ENCODE measurements around the gene MRPL50. TPM values are rescaled to one million over a fixed set of nuclear protein-coding genes. Genes with fewer than 3 reads are reported as not detected.

MRPL50 gene
- total RNA-seq, 1 experiment from 2014 or later, result 20.0 TPM

GRCh38 chr9:101362450-101362849 is 36.0 kb downstream of the MRPL50 start:
- no peak overlapping the region for H2BK15ac ChIP-seq (ENCODE audit: low read depth, low read length)
- no peaks in the 10 kb centered on the region for H3K4me1 ChIP-seq (ENCODE audit: insufficient read depth, low read length)
- no peaks in the 10 kb centered on the region for H3K9me3 ChIP-seq (ENCODE audit: control insufficient read depth, low read depth, low read length)
- Mint-ChIP-seq H3K27ac (no peak overlapping the region), H3K4me3 (no peak overlapping the region), H3K9me3 (peaks cover 0 to under 1% of the 10 kb centered on the region in 2 experiments; a peak in 1 of 5 replicates), H3K4me1 (no peaks in the 10 kb centered on the region), H3K27me3 (ENCODE audit: low read depth) (no peaks in the 10 kb centered on the region), H3K36me3 (ENCODE audit: insufficient read depth in 1 of 3, low read depth in 3 of 3) (no peaks in the 10 kb centered on the region)
- H2BK120ac ChIP-seq (ENCODE audit: low read depth, low read length, poor library complexity, severe bottlenecking), result no peak overlapping the region
- no peak overlapping the region for H2AFZ ChIP-seq (ENCODE audit: low read length)
- no peak overlapping the region for H4K5ac ChIP-seq (ENCODE audit: insufficient read length, low read depth, low read length)
- no peaks in the 10 kb centered on the region for H3K79me1 ChIP-seq (ENCODE audit: insufficient read depth, low read depth, low read length, poor library complexity, severe bottlenecking)
- H3K27ac ChIP-seq (ENCODE audit: insufficient read length, low read depth, low read length), result no peak overlapping the region
- no peaks in the 10 kb centered on the region for H3K27me3 ChIP-seq (ENCODE audit: insufficient read depth, low read length)
- H2BK20ac ChIP-seq (ENCODE audit: low read depth, low read length, poor library complexity, severe bottlenecking), result no peak overlapping the region
- H3K14ac ChIP-seq (ENCODE audit: insufficient read depth, low read length), result no peak overlapping the region
- H3K4me2 ChIP-seq (ENCODE audit: insufficient read depth, insufficient read length, low read length), result no peak overlapping the region
- no peak for DNase-seq
- H3K79me2 ChIP-seq (ENCODE audit: insufficient read depth, low read length), result no peaks in the 10 kb centered on the region
- no peaks in the 10 kb centered on the region for H4K20me1 ChIP-seq (ENCODE audit: control insufficient read depth, insufficient read depth, insufficient read length)
- H4K8ac ChIP-seq (replicated peaks; ENCODE audit: insufficient read length, low read depth, low read length), result no peak overlapping the region
- no peak overlapping the region for H3K56ac ChIP-seq (ENCODE audit: insufficient read length, low read depth, low read length)
- no peak for TF ChIP-seq CTCF (conservative IDR thresholded peaks at IDR 0.05)
- H2AK5ac ChIP-seq (ENCODE audit: insufficient read length, low read length), result no peak overlapping the region
- WGBS (ENCODE audit: extremely low coverage, insufficient read length, low lambda C conversion rate), result no CpG with 5 or more reads among the region's 5 CpGs
- H4K91ac ChIP-seq (ENCODE audit: insufficient read length, low read depth, low read length), result no peak overlapping the region
- H3K23ac ChIP-seq (ENCODE audit: insufficient read length, low read depth, low read length), result no peak overlapping the region
- H2BK12ac ChIP-seq (ENCODE audit: insufficient read length, low read depth, low read length), result no peak overlapping the region
- no peak overlapping the region for H3T11ph ChIP-seq (ENCODE audit: low read length)
- no peak overlapping the region for H3K4ac ChIP-seq (ENCODE audit: low read depth, low read length)
- H3K18ac ChIP-seq (ENCODE audit: insufficient read length, low read depth, low read length), result no peak overlapping the region
- H2BK5ac ChIP-seq (ENCODE audit: insufficient read length, low read length), result no peak overlapping the region
- H3K9ac ChIP-seq (ENCODE audit: extremely low read depth, insufficient read length, low read length), result no peak overlapping the region
- no peaks in the 10 kb centered on the region for H3K23me2 ChIP-seq (ENCODE audit: insufficient read length, low read depth, low read length, poor library complexity, severe bottlenecking)

All from H9 (cell line).